Endodermal cell (in vitro differentiated cells): Measurements from ENCODE around the gene FYCO1. TPM values are rescaled to one million over a fixed set of nuclear protein-coding genes. Genes with fewer than 3 reads are reported as not detected.
A peak's percentile ranks its signal among the peaks of the same experiment; 100 is the strongest.

ENCODE experiments used
- DNase-seq: peaks from one replicate; pipeline ENCODE4 v3.0.0-alpha.2; 2017
- H3K27ac ChIP-seq: 2 replicates; pipeline ENCODE4 v1.5.1; 2013; ENCODE audit warnings: mild to moderate bottlenecking, low read depth, low read length, moderate library complexity
- H3K27me3 ChIP-seq: 2 replicates; pipeline ENCODE4 v1.6.1; 2013; ENCODE audit warnings: mild to moderate bottlenecking, low read length, moderate library complexity; ENCODE audit not compliant: insufficient read depth, control insufficient read depth, poor library complexity, severe bottlenecking
- H3K36me3 ChIP-seq: 2 replicates; pipeline ENCODE4 v1.7.0; 2013; ENCODE audit warnings: mild to moderate bottlenecking, low read length, moderate library complexity; ENCODE audit not compliant: control insufficient read depth, insufficient read depth
- H3K4me1 ChIP-seq: one replicate; pipeline ENCODE4 v1.7.0; 2013; ENCODE audit warnings: low read length; ENCODE audit not compliant: control insufficient read depth, insufficient read depth
- H3K4me3 ChIP-seq: 2 replicates; pipeline ENCODE4 v1.5.1; 2013; ENCODE audit warnings: mild to moderate bottlenecking, low read length, moderate library complexity
- H3K9ac ChIP-seq: 2 replicates; pipeline ENCODE4 v1.6.1; 2013; ENCODE audit warnings: mild to moderate bottlenecking, low read length, moderate library complexity; ENCODE audit not compliant: poor library complexity, severe bottlenecking; ENCODE audit errors: extremely low read depth
- H3K9me3 ChIP-seq: 2 replicates; pipeline ENCODE4 v1.6.1; 2013; ENCODE audit warnings: mild to moderate bottlenecking, low read length, moderate library complexity; ENCODE audit not compliant: control insufficient read depth
- H3K27ac Mint-ChIP-seq: 2 replicates; pipeline ENCODE4 v1.8.0; 2020; ENCODE audit warnings: mixed read lengths
- H3K27me3 Mint-ChIP-seq: 2 replicates; pipeline ENCODE4 v1.8.0; 2021; ENCODE audit warnings: mild to moderate bottlenecking, mixed read lengths; ENCODE audit not compliant: insufficient read depth
- H3K36me3 Mint-ChIP-seq: 2 replicates; pipeline ENCODE4 v1.8.0; 2020; ENCODE audit warnings: low read depth, mixed read lengths
- H3K4me1 Mint-ChIP-seq: 2 replicates; pipeline ENCODE4 v1.8.0; 2020; ENCODE audit warnings: mixed read lengths
- H3K4me3 Mint-ChIP-seq: 2 replicates; pipeline ENCODE4 v1.8.0; 2020; ENCODE audit warnings: mild to moderate bottlenecking, moderate library complexity, mixed read lengths
- H3K9me3 Mint-ChIP-seq: 2 replicates; pipeline ENCODE4 v1.8.0; 2020; ENCODE audit warnings: mild to moderate bottlenecking, mixed read lengths
- WGBS, 2 experiments: methylation state at CpG; one replicate each; pipeline versions ENCODE4 v1.1.5 to v1.1.7; 2013; ENCODE audit warnings: missing lambda C conversion rate in 2 of 2, mixed read lengths in 1 of 2; ENCODE audit not compliant: insufficient coverage in 1 of 2, insufficient read length in 1 of 2; 5-methylcytosine and 5-hydroxymethylcytosine counted together
- total RNA-seq, 2 donors: library from RNA; stranded (reverse); fragmentation: NEBNext Ultra II Directional in 1 of 2; extraction: Animal tissue kit (Norgen Biotek cat#: 25700) in 1 of 2; gene quantifications; 2 replicates in 1 of 2; 3 replicates in 1 of 2; pipeline ENCODE4 v1.2.1, GENCODE V29; 2021
- TF ChIP-seq, protein P1 (sequence below): fragments of 200-600 bp; sonication (generic); conservative IDR thresholded peaks from 2 replicates; pipeline ENCODE4 v1.5.0; 2021; ENCODE audit warnings: antibody characterized with exemption, mild to moderate bottlenecking

Gene FYCO1
- total RNA-seq, 2 donors from 2014 or later = 11.3 to 11.8 TPM

DNA sequence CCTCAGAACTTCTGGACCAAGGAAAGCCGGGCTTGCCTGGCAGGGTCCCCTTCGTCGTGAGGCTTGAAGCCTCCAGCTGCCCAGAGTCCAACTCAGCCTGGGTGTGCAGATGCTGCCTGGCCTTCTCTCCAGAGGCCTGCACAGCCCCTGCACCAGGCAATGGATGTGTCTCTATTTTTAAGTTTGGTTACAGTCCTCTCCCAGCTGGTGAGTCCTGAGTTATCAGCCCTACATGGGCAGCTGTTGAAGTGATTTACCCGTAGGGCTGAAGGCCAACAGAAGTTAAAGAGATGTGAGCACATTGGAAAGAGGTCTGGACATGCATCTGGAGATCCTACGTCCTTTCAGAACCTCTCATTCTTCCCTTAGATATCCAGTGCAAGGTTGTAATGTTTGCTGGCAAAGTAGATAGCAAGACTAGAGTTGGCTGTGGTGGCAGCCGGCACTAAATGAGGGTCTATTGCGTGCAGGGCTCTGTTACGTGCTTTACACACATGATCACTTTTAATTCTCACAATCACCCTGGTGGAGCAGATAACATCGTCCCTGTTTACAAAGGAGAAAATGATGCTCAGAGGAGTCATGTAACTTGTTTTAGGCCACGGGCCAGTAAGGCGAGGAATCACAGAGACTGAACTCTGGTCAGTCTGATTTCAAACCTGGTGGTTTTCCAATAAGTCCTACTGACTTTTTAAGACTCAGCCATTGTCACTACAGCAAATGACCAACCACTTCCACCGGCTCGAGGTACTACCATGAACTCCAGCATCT lies 9.9 kb downstream of the FYCO1 start:
- H3K27ac Mint-ChIP-seq = peak overlapping the region; percentile 1
- TF ChIP-seq, protein P1, sequence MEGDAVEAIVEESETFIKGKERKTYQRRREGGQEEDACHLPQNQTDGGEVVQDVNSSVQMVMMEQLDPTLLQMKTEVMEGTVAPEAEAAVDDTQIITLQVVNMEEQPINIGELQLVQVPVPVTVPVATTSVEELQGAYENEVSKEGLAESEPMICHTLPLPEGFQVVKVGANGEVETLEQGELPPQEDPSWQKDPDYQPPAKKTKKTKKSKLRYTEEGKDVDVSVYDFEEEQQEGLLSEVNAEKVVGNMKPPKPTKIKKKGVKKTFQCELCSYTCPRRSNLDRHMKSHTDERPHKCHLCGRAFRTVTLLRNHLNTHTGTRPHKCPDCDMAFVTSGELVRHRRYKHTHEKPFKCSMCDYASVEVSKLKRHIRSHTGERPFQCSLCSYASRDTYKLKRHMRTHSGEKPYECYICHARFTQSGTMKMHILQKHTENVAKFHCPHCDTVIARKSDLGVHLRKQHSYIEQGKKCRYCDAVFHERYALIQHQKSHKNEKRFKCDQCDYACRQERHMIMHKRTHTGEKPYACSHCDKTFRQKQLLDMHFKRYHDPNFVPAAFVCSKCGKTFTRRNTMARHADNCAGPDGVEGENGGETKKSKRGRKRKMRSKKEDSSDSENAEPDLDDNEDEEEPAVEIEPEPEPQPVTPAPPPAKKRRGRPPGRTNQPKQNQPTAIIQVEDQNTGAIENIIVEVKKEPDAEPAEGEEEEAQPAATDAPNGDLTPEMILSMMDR = no peak
- Histone ChIP-seq H3K27ac (no peak overlapping the region), H3K4me1 (peaks cover 22% of the 10 kb centered on the region), H3K4me3 (no peak overlapping the region), H3K9ac (no peak overlapping the region), H3K36me3 (peaks cover 31% of the 10 kb centered on the region), H3K27me3 (no peaks in the 10 kb centered on the region), H3K9me3 (no peaks in the 10 kb centered on the region)
- no peaks in the 10 kb centered on the region for H3K9me3 Mint-ChIP-seq
- H3K36me3 Mint-ChIP-seq = peaks cover 21% of the 10 kb centered on the region
- DNase-seq = no peak
- WGBS, 2 experiments = 85 to 95% methylated on average over 3 to 13 of the region's 13 CpGs
- no peaks in the 10 kb centered on the region for H3K27me3 Mint-ChIP-seq
- peaks cover 39% of the 10 kb centered on the region for H3K4me1 Mint-ChIP-seq
- no peak overlapping the region for H3K4me3 Mint-ChIP-seq

DNA sequence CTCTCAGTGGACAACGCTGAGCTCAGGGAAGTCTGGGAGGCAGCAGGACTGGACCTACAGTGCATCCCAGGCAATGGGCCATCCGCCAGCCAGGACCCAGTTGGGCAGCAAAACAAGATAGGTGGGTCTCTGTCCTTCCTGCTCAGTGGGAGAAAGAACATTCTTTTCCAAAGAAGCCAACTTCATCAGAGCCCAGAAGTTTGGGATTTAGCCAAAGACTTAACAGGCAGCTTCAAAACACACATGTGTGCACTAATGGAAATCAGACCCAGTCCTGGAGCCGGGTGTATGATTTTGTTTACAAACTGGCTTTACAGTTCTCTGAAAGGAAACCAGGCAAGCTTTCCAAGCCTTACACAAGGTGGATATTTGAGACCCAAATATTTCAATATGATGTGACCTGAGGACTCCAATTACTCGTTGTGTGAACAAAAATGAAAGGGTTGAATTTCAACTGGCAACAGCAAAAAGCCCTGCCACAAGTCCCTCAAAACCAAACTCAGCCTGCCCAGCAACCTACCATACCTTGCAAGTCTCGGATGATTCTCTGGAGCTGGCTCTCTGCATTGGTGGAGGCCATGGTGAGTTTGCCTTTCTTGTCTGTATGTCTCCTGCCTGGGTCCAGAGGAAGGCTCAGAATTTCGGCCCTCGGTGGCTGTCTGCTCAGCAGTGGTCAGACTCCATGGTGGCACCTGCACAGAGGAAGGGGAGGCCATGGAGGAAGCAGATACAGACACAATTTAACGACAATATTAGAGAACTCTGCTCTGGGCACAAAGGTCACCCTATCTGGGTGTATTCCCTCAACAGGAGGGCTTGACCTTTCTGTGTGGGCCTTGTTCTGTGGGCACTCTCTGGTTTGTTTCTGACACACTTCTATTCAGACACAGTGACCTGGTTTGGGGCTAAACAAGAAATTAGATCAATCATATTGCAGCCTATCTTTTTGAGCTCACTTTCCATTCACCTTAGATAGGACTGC lies 11.0 kb downstream of the FYCO1 start:
- 93 to 94% methylated on average over 5 to 8 of the region's 8 CpGs for WGBS, 2 experiments
- no peaks in the 10 kb centered on the region for H3K27me3 ChIP-seq
- H3K36me3 ChIP-seq = peaks cover 40% of the 10 kb centered on the region
- H3K27me3 Mint-ChIP-seq = no peaks in the 10 kb centered on the region
- H3K4me1 Mint-ChIP-seq = peaks cover 30% of the 10 kb centered on the region
- H3K27ac ChIP-seq = no peak overlapping the region
- H3K9me3 Mint-ChIP-seq = no peaks in the 10 kb centered on the region
- TF ChIP-seq, protein P1 = no peak
- peaks cover 24% of the 10 kb centered on the region for H3K36me3 Mint-ChIP-seq
- H3K9me3 ChIP-seq = no peaks in the 10 kb centered on the region
- no peak overlapping the region for H3K4me3 ChIP-seq
- DNase-seq = no peak
- no peak overlapping the region for H3K27ac Mint-ChIP-seq
- H3K4me1 ChIP-seq = peaks cover 22% of the 10 kb centered on the region
- no peak overlapping the region for H3K4me3 Mint-ChIP-seq
- no peak overlapping the region for H3K9ac ChIP-seq

GRCh38 chr3:45983770-45984169 lies 11.9 kb downstream of the FYCO1 start:
- H3K27me3 ChIP-seq = no peaks in the 10 kb centered on the region

More at GRCh38 chr3:45983770-45984169, 11.9 kb downstream of the FYCO1 start:
- Histone ChIP-seq H3K27ac (no peak overlapping the region), H3K9ac (no peak overlapping the region), H3K4me1 (peaks cover 22% of the 10 kb centered on the region), H3K4me3 (no peak overlapping the region), H3K36me3 (peaks cover 45% of the 10 kb centered on the region), H3K9me3 (no peaks in the 10 kb centered on the region)
- Mint-ChIP-seq H3K4me3 (no peak overlapping the region), H3K27me3 (no peaks in the 10 kb centered on the region), H3K36me3 (peaks cover 32% of the 10 kb centered on the region), H3K27ac (no peak overlapping the region), H3K9me3 (no peaks in the 10 kb centered on the region), H3K4me1 (peaks cover 28% of the 10 kb centered on the region)
- DNase-seq = no peak
- WGBS, 2 experiments = 93 to 96% methylated on average over 2 to 3 of the region's 3 CpGs
- TF ChIP-seq, protein P1 = no peak
